Naive thymus-derived CD4-positive, alpha-beta T cell (primary cell): ENCODE data around the gene MALT1. TPM values are rescaled to one million over a fixed set of nuclear protein-coding genes. Genes with fewer than 3 reads are reported as not detected.
"Not testable (repeated sequence)": the region's sequence is repeated elsewhere in the genome, so short reads cannot be mapped to it uniquely, and the experiment has no call there.

ENCODE experiments used
- ATAC-seq: fragments of 150-1000 bp; cut with Tn5 transposase; 2 replicates; pipeline ENCODE4 v1.10.0; 2021; ENCODE audit warnings: mild to moderate bottlenecking, moderate library complexity
- CTCF ChIA-PET: fragments of 350-600 bp; sonication (Branson Sonifier 250); formaldehyde crosslinking; loops from one replicate; lab custom pipeline; 2021; ENCODE audit warnings: antibody characterized with exemption; lab: Charles Lee
- POLR2A ChIA-PET: fragments of 350-600 bp; sonication (Branson Sonifier 250); formaldehyde crosslinking; loops from one replicate; lab custom pipeline; 2021; ENCODE audit warnings: antibody characterized with exemption, inconsistent platforms; lab: Charles Lee
- DNase-seq, 9 donors: peaks; one replicate each; pipeline versions ENCODE4 v3.0.0 to v3.0.0-alpha.2; 2020 to 2022; ENCODE audit warnings: mixed read lengths in 1 of 9
- H3K27ac ChIP-seq: one replicate; pipeline ENCODE4 v1.7.0; 2013; ENCODE audit warnings: mild to moderate bottlenecking, low read depth, low read length, moderate library complexity
- H3K27me3 ChIP-seq, 2 donors: one replicate each; pipeline ENCODE4 v1.7.0; 2013; ENCODE audit warnings: low read length in 2 of 2, mild to moderate bottlenecking in 2 of 2, moderate library complexity in 2 of 2; ENCODE audit not compliant: control insufficient read depth in 2 of 2, insufficient read depth in 2 of 2
- H3K36me3 ChIP-seq, 3 experiments: 1 replicate in 2 of 3; 2 replicates in 1 of 3; pipeline ENCODE4 v1.7.0; 2013; ENCODE audit warnings: low read length in 3 of 3, mild to moderate bottlenecking in 3 of 3, moderate library complexity in 1 of 3; ENCODE audit not compliant: insufficient read depth in 3 of 3, control insufficient read depth in 2 of 3
- H3K4me1 ChIP-seq, 2 donors: one replicate each; pipeline ENCODE4 v1.7.0; 2013; ENCODE audit warnings: low read length in 2 of 2, mild to moderate bottlenecking in 2 of 2, moderate library complexity in 1 of 2; ENCODE audit not compliant: control insufficient read depth in 2 of 2, insufficient read depth in 2 of 2
- H3K4me3 ChIP-seq: 2 replicates; pipeline ENCODE4 v1.7.0; 2013; ENCODE audit warnings: mild to moderate bottlenecking, low read length
- H3K9me3 ChIP-seq, 3 experiments: 1 replicate in 2 of 3; 2 replicates in 1 of 3; pipeline ENCODE4 v1.7.0; 2013; ENCODE audit warnings: low read length in 3 of 3; ENCODE audit not compliant: control insufficient read depth in 2 of 3
- H3K27ac Mint-ChIP-seq, 9 donors: one replicate each; pipeline ENCODE4 v1.8.0; 2020 to 2022; ENCODE audit warnings: mixed read lengths in 9 of 9, mild to moderate bottlenecking in 8 of 9, moderate library complexity in 5 of 9, inconsistent platforms in 2 of 9
- H3K27me3 Mint-ChIP-seq, 5 donors: one replicate each; pipeline ENCODE4 v1.8.0; 2021 to 2022; ENCODE audit warnings: mixed read lengths in 5 of 5, mild to moderate bottlenecking in 1 of 5
- H3K36me3 Mint-ChIP-seq, 5 donors: one replicate each; pipeline ENCODE4 v1.8.0; 2020 to 2022; ENCODE audit warnings: mixed read lengths in 5 of 5, mild to moderate bottlenecking in 3 of 5, inconsistent platforms in 1 of 5
- H3K4me1 Mint-ChIP-seq, 7 donors: one replicate each; pipeline ENCODE4 v1.8.0; 2020 to 2022; ENCODE audit warnings: mixed read lengths in 7 of 7, mild to moderate bottlenecking in 3 of 7, inconsistent platforms in 1 of 7
- H3K4me3 Mint-ChIP-seq, 10 donors: one replicate each; pipeline ENCODE4 v1.8.0; 2020 to 2022; ENCODE audit warnings: mild to moderate bottlenecking in 10 of 10, mixed read lengths in 10 of 10, moderate library complexity in 6 of 10, inconsistent platforms in 2 of 10
- H3K9me3 Mint-ChIP-seq, 11 donors: one replicate each; pipeline ENCODE4 v1.8.0; 2020 to 2022; ENCODE audit warnings: mixed read lengths in 11 of 11, mild to moderate bottlenecking in 4 of 11, inconsistent platforms in 1 of 11, moderate library complexity in 1 of 11
- intact Hi-C, 2 donors: fragments of 100-400 bp; cut with micrococcal nuclease; formaldehyde crosslinking; loops; one replicate each; pipeline ENCODE4 v1.15.1; 2023
- polyA plus RNA-seq, 2 donors: library from polyadenylated mRNA; unstranded; fragments of 300-500 nt; fragmentation: Illumina TruSeq; gene quantifications; one replicate each; pipeline ENCODE4 v1.2.3, GENCODE V29; 2021
- total RNA-seq, 6 experiments: library from RNA in 5 of 6; stranded (reverse) in 5 of 6; gene quantifications; 1 replicate in 5 of 6; 2 replicates in 1 of 6; pipeline ENCODE4 v1.2.3 and lab custom pipeline; 2021 to 2026

The MALT1 gene
- total and polyA plus RNA-seq, 7 experiments from 2014 or later = 43.8 to 101 (median 67.9) TPM

- no peak overlapping the region for H3K27ac Mint-ChIP-seq
- ChIA-PET CTCF (interaction anchor here (0.6 to 0.9 kb wide), 3 partner anchors 20 to 1935 kb away, joined by 3 read pairs; no protein-coding TSS in a partner anchor), POLR2A (interaction anchor here (1.6 kb wide), 1 partner anchor 10 kb away, joined by 4 read pairs; no protein-coding TSS in a partner anchor)
- H3K36me3 ChIP-seq = no peaks in the 10 kb centered on the region
- DNase-seq (no peak), ATAC-seq (no peak)
- peaks cover 0 to 5% (median 0%) of the 10 kb centered on the region in 3 experiments for H3K9me3 ChIP-seq
- peaks cover 0 to 16% (median 2%) of the 10 kb centered on the region in 11 donors for H3K9me3 Mint-ChIP-seq
- H3K27me3 ChIP-seq = no peaks in the 10 kb centered on the region
- H3K4me1 Mint-ChIP-seq = peaks cover 16 to 36% (median 27%) of the 10 kb centered on the region in 7 donors
- intact Hi-C loops = no loop called here
- H3K4me3 ChIP-seq = no peak overlapping the region
- peaks cover 15 to 17% of the 10 kb centered on the region in 2 donors for H3K4me1 ChIP-seq
- H3K36me3 Mint-ChIP-seq = peaks cover 0 to 17% (median 0%) of the 10 kb centered on the region in 5 donors
- no peak overlapping the region for H3K4me3 Mint-ChIP-seq
- H3K27ac ChIP-seq = no peak overlapping the region
- peaks cover 0 to 3% (median 0%) of the 10 kb centered on the region in 5 donors for H3K27me3 Mint-ChIP-seq
Measured at GRCh38 chr18:58646334-58646862, 24.9 kb upstream of the MALT1 start.

- H3K9me3 ChIP-seq = peaks cover 0 to 11% (median 3%) of the 10 kb centered on the region in 3 experiments
- DNase-seq (peak in 7 of 9 donors; percentile 21 to 65 (median 53)), ATAC-seq (peak; percentile 87)
- Mint-ChIP-seq H3K36me3 (peaks cover 0 to 42% (median 11%) of the 10 kb centered on the region in 5 donors), H3K4me1 (peaks cover 28 to 72% (median 58%) of the 10 kb centered on the region in 7 donors), H3K4me3 (peak overlapping the region; percentile 8 to 77 (median 60)), H3K27ac (peak overlapping the region in 8 of 9 donors; percentile 17 to 88 (median 47)), H3K9me3 (peaks cover 0 to 39% (median 11%) of the 10 kb centered on the region in 11 donors), H3K27me3 (peaks cover 0 to 6% (median 0%) of the 10 kb centered on the region in 5 donors)
- H3K27ac ChIP-seq = no peak overlapping the region
- H3K36me3 ChIP-seq = no peaks in the 10 kb centered on the region
- peaks cover 15 to 27% of the 10 kb centered on the region in 2 donors for H3K4me1 ChIP-seq
- ChIA-PET POLR2A (interaction anchor here (1.2 kb wide), 1 partner anchor 21 kb away, joined by 6 read pairs; the partner anchor contains the start of gene MALT1), CTCF (no interaction called here)
- H3K4me3 ChIP-seq = no peak overlapping the region
- intact Hi-C loops = loop anchor here in 1 of 2 donors (1.0 kb wide), 4 partner anchors 8 to 38 kb away; partner anchors contain the start of gene MALT1
- H3K27me3 ChIP-seq = no peaks in the 10 kb centered on the region
Measured at GRCh38 chr18:58649966-58650816, 21.1 kb upstream of the MALT1 start.

- H3K27me3 Mint-ChIP-seq, H3K4me3 ChIP-seq, ATAC-seq, H3K27me3 ChIP-seq, DNase-seq, H3K36me3 ChIP-seq, H3K27ac ChIP-seq, CTCF ChIA-PET: not testable (repeated sequence)
- Histone ChIP-seq H3K9me3 (peaks cover 0 to 17% (median 3%) of the 10 kb centered on the region in 3 experiments), H3K4me1 (peaks cover 15 to 27% of the 10 kb centered on the region in 2 donors)
- H3K9me3 Mint-ChIP-seq = peaks cover 0 to 43% (median 12%) of the 10 kb centered on the region in 11 donors
- POLR2A ChIA-PET = interaction anchor here (1.2 kb wide), 1 partner anchor 20 kb away, joined by 6 read pairs; the partner anchor contains the start of gene MALT1
- peak overlapping the region; percentile 8 to 77 (median 60) for H3K4me3 Mint-ChIP-seq
- peaks cover 28 to 77% (median 61%) of the 10 kb centered on the region in 7 donors for H3K4me1 Mint-ChIP-seq
- peak overlapping the region; percentile 17 to 88 (median 51) for H3K27ac Mint-ChIP-seq
- intact Hi-C loops = loop anchor here in 1 of 2 donors (1.0 kb wide), 4 partner anchors 7 to 37 kb away; partner anchors contain the start of gene MALT1
- H3K36me3 Mint-ChIP-seq = peaks cover 0 to 48% (median 13%) of the 10 kb centered on the region in 5 donors
Measured at GRCh38 chr18:58650830-58651229, 20.4 kb upstream of the MALT1 start.

GRCh38 chr18:58653144-58653722 lies 18.0 kb upstream of the MALT1 start:
- H3K27me3 Mint-ChIP-seq, DNase-seq, H3K4me3 ChIP-seq, CTCF ChIA-PET, POLR2A ChIA-PET, H3K27ac ChIP-seq, H3K36me3 ChIP-seq, intact Hi-C loops, H3K27me3 ChIP-seq, ATAC-seq: not testable (repeated sequence)
- peaks cover 41 to 95% (median 82%) of the 10 kb centered on the region in 7 donors for H3K4me1 Mint-ChIP-seq
- H3K4me1 ChIP-seq = peaks cover 35 to 38% of the 10 kb centered on the region in 2 donors
- peak overlapping the region in 7 of 9 donors; percentile 35 to 88 (median 69) for H3K27ac Mint-ChIP-seq
- peaks cover 0 to 12% (median 3%) of the 10 kb centered on the region in 3 experiments for H3K9me3 ChIP-seq
- H3K4me3 Mint-ChIP-seq = peak overlapping the region in 7 of 10 donors; percentile 3 to 52 (median 15)
- H3K9me3 Mint-ChIP-seq = peaks cover 0 to 35% (median 12%) of the 10 kb centered on the region in 11 donors
- peaks cover 0 to 54% (median 13%) of the 10 kb centered on the region in 5 donors for H3K36me3 Mint-ChIP-seq

- Mint-ChIP-seq H3K36me3 (peaks cover 0 to 50% (median 13%) of the 10 kb centered on the region in 5 donors), H3K9me3 (peaks cover 0 to 35% (median 12%) of the 10 kb centered on the region in 11 donors), H3K4me3 (peak overlapping the region in 8 of 10 donors; percentile 3 to 52 (median 26)), H3K27me3 (peaks cover 0 to 3% (median 0%) of the 10 kb centered on the region in 5 donors), H3K27ac (peak overlapping the region in 5 of 9 donors; percentile 5 to 69 (median 41)), H3K4me1 (peaks cover 39 to 92% (median 79%) of the 10 kb centered on the region in 7 donors)
- Histone ChIP-seq H3K27ac (no peak overlapping the region), H3K27me3 (no peaks in the 10 kb centered on the region), H3K9me3 (peaks cover 0 to 12% (median 3%) of the 10 kb centered on the region in 3 experiments), H3K4me1 (peaks cover 41 to 44% of the 10 kb centered on the region in 2 donors), H3K36me3 (no peaks in the 10 kb centered on the region), H3K4me3 (no peak overlapping the region)
- ChIA-PET POLR2A (interaction anchor here (1.8 kb wide), 1 partner anchor 15 kb away, joined by 4 read pairs; no protein-coding TSS in a partner anchor), CTCF (no interaction called here)
- DNase-seq (no peak), ATAC-seq (no peak)
- intact Hi-C loops = no loop called here
Measured at GRCh38 chr18:58653814-58654509, 17.3 kb upstream of the MALT1 start.
